Lung microvascular endothelial cell (primary cell): ENCODE results near the gene CHN2. TPM values are rescaled to one million over a fixed set of nuclear protein-coding genes. Genes with fewer than 3 reads are reported as not detected.
"Not testable (repeated sequence)": the region's sequence is repeated elsewhere in the genome, so short reads cannot be mapped to it uniquely, and the experiment has no call there.

Source experiments
- DNase-seq, 2 donors: peaks; one replicate each; pipeline versions ENCODE4 v3.0.0 to v3.0.0-alpha.2; 2010; ENCODE audit warnings: low read depth in 2 of 2
- total RNA-seq: library from RNA; depleted of rRNA; stranded (reverse); fragments of >200 nt; gene quantifications from 2 replicates; pipeline ENCODE4 v1.2.1, GENCODE V29; 2014

The CHN2 gene
- total RNA-seq, 1 donor from 2014 or later: 0.79 TPM

- no peak for DNase-seq
These were observed 292.8 kb downstream of the CHN2 start for GRCh38 chr7:29487424-29487823.

DNA sequence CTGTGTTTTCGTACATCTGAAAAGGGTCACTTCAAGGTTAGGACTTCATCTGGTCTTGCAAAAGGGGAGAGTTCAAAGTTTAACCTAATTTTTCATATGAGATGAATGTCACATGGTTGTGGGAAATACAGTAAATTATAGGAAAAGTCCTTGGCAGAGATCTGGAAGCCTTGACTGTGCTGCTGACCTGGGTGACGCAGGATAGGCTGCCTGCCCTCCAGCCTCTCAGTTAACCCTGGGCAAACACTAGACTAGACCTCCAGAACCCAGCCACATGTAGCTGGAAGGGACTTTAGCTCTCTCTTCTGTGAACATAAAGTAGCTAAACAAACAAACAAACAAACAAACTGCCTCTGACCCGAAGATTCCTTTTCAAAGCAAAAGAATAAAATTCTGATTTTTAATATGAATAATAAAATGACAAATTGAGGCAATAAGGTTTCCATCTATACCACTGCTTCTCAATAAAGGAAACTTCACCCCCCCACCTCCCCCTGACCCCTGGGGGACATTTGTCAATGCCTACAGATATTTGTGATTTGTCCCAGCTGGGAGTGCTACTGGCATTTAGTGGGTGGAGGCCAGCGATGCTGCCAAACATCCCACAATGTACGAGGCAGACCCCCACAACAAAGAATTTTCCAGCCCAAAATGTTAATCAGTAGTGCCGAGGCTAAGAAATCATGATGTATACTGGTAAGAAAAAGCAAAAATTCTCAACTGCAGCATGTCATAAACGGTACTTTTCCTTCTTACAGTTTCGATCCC, 293.8 kb downstream of the CHN2 start:
- DNase-seq: no peak

GRCh38 chr7:29488977-29489376, 294.4 kb downstream of the CHN2 start:
- peak; percentile 27 to 71 for DNase-seq

DNA sequence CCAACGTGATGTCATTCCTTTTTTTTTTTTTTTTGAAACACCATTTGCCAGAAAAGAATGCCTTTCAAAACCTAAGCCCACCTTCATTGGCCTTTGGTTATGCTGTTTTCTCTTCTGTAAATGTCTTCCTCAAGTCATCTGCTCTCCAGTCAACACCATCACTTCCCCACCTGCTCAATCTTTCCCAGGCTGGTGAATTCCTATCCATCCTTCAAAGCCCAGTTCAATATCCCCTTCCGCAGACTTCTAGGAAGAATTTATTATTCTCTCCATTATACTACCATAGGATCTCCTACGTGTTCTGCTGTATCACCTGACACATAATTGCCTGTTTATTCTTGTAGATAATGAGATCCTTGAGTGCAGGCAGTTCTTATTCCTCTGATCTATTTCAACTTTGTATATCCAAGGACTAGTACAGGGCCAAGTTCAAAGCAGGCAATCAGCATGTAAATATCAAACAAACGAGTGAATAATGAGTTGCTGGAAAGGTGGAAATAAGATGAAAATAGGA, 295.6 kb downstream of the CHN2 start:
- no peak for DNase-seq

GRCh38 chr7:29494350-29494749, 299.8 kb downstream of the CHN2 start:
- peak in 1 of 2 donors; percentile 17 for DNase-seq

DNA sequence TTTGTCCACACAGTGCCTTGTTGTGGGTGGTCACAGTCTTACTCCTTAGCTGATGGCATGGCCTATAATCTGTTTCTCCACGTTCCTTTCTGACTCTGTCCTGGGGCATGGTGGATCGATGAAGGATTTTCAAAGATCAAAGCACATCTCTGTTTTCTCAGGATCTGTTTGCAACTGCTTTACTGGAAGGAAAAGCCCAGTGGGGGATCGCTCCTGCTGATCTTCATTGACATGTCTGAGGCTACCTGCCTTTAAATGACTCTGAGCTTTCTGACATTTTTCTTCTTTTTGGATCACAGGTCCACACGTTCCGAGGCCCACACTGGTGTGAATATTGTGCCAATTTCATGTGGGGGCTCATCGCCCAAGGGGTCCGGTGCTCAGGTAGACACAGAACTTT, 301.1 kb downstream of the CHN2 start:
- no peak for DNase-seq

GRCh38 chr7:29496355-29497020, 301.9 kb downstream of the CHN2 start:
- DNase-seq: no peak

- DNase-seq: peak in 1 of 2 donors; percentile 33
These were observed 305.4 kb downstream of the CHN2 start for GRCh38 chr7:29499932-29500331.

DNA sequence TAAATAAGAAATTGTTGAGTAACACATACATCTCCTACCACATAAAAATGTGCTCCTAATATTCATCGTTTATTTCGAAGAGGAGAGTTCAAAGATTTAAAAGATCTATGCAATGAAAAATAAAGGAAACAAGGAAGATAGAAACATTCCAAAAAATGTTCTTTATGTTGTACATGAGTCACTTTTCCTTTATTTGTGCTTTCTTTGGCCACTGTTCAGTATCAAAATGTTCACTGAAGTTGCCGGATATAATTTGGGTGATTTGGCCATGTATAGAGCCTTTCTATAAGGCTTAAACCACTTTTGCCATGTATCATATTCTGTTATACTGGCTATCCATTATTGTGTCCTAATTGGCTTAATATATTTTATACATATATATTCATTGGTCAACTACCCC, 306.1 kb downstream of the CHN2 start:
- DNase-seq: peak in 1 of 2 donors; percentile 46

- DNase-seq: no peak
These were observed 307.6 kb downstream of the CHN2 start for GRCh38 chr7:29502133-29502532.

DNA sequence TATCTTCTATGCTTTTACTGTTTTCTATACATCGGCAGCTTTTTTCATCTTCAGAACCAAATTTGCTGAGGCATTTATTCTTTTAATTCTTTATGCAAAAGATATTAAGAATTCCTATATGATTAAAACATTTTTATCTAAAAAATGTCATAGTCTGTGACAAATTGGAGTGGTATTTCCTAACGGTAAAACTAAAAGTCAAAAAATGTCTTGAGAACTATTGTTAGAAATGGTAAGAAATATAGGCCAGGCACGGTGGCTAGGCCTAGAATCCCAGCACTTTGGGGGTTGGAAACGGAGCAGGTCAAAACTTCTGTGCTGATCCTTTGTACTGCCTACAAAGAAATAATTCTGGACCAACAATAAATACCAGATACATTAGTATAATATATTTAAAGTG, 311.4 kb downstream of the CHN2 start:
- no peak for DNase-seq

DNA sequence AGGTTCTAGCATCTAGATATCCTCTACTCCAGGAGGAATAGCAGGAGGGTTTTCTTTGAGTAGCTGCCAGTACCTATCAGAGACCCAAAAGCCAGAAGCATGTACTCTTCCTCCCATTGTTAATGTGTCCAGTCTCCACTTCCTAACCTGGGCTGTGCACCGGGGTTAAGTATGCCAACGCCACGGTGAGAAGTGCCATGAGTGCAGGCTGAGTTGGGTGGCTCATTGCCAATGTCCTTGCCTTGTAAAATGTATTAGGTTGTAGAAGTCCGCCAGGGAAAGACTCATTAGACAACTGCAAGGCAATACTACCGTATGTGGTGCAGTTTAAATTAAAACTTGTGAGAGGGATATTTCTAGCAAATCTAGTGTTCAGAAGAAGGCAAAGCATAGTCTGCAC, 314.0 kb downstream of the CHN2 start:
- DNase-seq: peak in 1 of 2 donors; percentile 20

- no peak for DNase-seq
These were observed 315.5 kb downstream of the CHN2 start for GRCh38 chr7:29510028-29510427.

DNA sequence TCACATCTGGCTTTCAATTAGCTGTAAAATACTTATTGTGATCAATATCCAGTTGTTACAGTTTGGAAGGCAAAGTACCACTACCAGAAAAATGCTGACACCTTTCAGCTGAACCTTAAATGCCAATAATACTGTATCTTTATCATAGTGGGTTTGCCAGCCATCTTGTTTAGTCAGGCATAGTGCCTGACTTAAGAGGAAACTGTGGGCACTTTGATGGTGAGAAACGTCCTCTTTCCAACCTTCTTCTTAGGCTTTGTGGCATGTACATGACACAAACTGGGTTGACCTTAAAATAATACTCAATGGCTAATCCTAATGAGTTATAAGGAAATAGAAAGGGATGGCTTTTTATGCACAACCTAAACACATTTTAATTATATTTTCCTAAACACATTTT, 316.8 kb downstream of the CHN2 start:
- no peak for DNase-seq

- DNase-seq: peak in 1 of 2 donors; percentile 50
These were observed 317.3 kb downstream of the CHN2 start for GRCh38 chr7:29511851-29512250.

DNA sequence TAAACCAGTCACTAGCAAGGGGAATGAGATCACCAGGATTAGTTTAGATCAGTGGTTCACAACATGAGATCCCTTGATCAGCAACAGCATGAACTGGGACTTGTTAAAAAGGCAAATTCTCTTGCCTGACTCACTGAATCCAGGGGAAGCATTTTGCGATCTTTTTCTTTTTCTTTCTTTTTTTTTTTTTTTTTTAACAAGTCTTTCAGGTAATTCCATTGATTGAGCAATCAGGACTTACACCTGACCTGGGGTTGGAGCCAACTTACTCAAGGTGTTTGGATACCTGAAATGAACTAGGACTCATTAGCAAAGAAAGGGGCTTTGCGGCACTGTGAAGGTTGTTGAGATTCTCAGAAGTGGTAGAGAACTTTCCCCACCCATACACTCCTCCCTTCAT, 321.9 kb downstream of the CHN2 start:
- no peak for DNase-seq

DNA sequence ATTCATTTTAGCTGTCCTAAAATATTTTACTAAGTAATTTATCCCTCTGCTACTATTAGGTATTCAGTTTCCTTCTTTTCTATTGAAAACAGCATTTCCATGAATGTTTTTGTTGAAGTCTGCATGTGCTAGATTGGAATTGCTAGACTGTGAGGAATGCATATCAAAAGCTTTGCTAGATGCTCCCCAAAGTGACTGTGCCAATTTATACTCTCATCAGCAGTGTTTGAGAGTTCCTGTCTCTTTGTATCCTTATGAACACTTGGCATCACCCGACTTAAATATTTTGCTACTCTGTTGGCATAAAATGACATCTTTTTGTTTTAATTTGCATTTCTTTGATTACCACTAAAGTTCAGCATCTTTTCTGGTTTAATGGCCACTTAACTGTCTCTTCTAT, 324.0 kb downstream of the CHN2 start:
- DNase-seq: no peak

DNA sequence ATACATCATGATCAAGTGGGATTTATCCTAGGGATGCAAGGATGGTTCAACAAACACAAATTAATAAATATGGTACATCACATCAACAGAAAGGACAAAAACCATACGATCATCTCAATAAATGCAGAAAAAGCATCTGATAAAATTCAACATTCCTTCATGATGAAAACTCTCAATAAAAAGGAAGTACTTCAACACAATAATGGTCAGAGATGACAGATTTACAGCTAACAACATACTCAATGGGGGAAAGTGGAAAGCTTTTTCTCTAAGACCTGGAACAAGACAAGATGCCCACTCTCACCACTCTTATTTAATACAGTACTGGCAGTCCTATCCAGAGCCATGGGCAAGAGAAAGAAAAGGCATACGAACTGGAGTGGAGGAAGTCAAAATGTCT, 329.2 kb downstream of the CHN2 start:
- no peak for DNase-seq

DNA sequence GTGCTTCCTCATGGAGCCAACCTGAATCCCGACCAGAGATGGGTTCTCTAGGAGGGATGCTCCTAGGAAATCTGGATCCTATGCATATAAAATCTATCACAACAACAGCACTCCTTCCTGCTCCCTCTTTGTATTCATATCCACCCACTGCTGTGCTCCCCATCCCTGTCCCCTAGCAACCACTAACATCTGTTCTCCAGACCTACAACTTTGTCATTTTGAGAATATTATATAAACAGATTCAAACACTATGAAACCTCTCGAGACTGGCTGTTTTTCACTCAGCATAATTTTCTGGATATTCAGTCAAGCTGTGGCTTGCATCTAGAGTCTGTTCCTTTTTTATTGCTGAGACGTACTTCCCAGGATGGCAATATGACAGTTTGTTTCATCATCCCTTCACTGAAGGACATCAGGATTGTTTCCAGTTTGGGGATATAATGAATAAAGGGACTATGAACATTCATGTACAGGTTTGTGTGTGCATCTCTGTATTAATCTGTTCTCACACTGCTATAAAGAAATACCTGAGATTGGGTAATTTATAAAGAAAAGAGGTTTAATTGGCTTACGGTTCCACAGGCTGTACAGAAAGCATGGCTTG, 333.0 kb downstream of the CHN2 start:
- no peak for DNase-seq

- not testable (repeated sequence) for DNase-seq
These were observed 334.0 kb downstream of the CHN2 start for GRCh38 chr7:29528526-29528925.
